A549 (cell line): ENCODE data around the gene ZFYVE9.

Source experiments
- CTCF ChIP-seq: fragments of >200 bp; sonication (Bioruptor Twin); formaldehyde crosslinking; IDR thresholded peaks from 3 replicates; pipeline ENCODE4 v1.5.1; 2016
- EHF ChIP-seq: fragments of 250-450 bp; sonication (Bioruptor Pico); IDR thresholded peaks from 2 replicates; pipeline ENCODE4 v1.5.0; 2020; ENCODE audit warnings: mild to moderate bottlenecking
- EP300 ChIP-seq, 2 experiments: fragments of >200 bp; sonication (Bioruptor Twin); formaldehyde crosslinking; IDR thresholded peaks; 2 replicates in 1 of 2; 3 replicates in 1 of 2; pipeline ENCODE4 v1.6.1; 2016 to 2017
- FOSB ChIP-seq: fragments of 250-450 bp; sonication (Bioruptor Pico); IDR thresholded peaks from 2 replicates; pipeline ENCODE4 v1.5.0; 2020; ENCODE audit warnings: mild to moderate bottlenecking, moderate library complexity
- HDAC2 ChIP-seq: fragments of 200-600 bp; sonication (generic); IDR thresholded peaks from 2 replicates; pipeline ENCODE4 v1.6.1; 2016
- HOXB5 ChIP-seq: fragments of 250-450 bp; sonication (Bioruptor Pico); IDR thresholded peaks from 2 replicates; pipeline ENCODE4 v1.5.0; 2020; ENCODE audit warnings: mild to moderate bottlenecking, moderate library complexity
- MYC ChIP-seq: IDR thresholded peaks from 2 replicates; pipeline ENCODE4 v1.6.1; 2012; ENCODE audit warnings: mild to moderate bottlenecking, inconsistent platforms, low read length, improper control_type of control experiment, borderline replicate concordance
- POLR2A ChIP-seq: IDR thresholded peaks from 2 replicates; pipeline ENCODE4 v1.6.1; 2012; ENCODE audit warnings: mild to moderate bottlenecking, low read length
- POLR2AphosphoS2 ChIP-seq: conservative IDR thresholded peaks from 2 replicates; pipeline ENCODE4 v1.6.1; 2012; ENCODE audit warnings: low read length, improper control_type of control experiment, inconsistent platforms
- RNF2 ChIP-seq: fragments of 200-600 bp; sonication (generic); IDR thresholded peaks from 2 replicates; pipeline ENCODE4 v1.6.1; 2016; ENCODE audit warnings: low read depth, mild to moderate bottlenecking, antibody characterized with exemption, moderate library complexity, borderline replicate concordance
- SREBF2 ChIP-seq: fragments of 450-650 bp; IDR thresholded peaks from 2 replicates; pipeline ENCODE4 v1.6.1; 2014; ENCODE audit warnings: mild to moderate bottlenecking, moderate library complexity
- ZNF302 ChIP-seq: fragments of 250-450 bp; sonication (Bioruptor Pico); IDR thresholded peaks from 2 replicates; pipeline ENCODE4 v1.9.0; 2021; ENCODE audit warnings: inconsistent platforms, mild to moderate bottlenecking, moderate library complexity

- TF ChIP-seq CTCF (no peak), POLR2AphosphoS2 (no peak), HDAC2 (no peak), RNF2 (no peak), ZNF302 (CRISPR knock-in tag) (no peak), EHF (no peak), FOSB (CRISPR knock-in tag) (no peak), POLR2A (no peak), EP300 (IDR thresholded peaks at IDR 0.05) (no peak), MYC (no peak), SREBF2 (no peak), HOXB5 (no peak)
These were observed 215.5 kb downstream of the ZFYVE9 start for GRCh38 chr1:52357397-52357796.
